MM.1S (cell line): ENCODE data around the gene DRICH1.
A peak's percentile ranks its signal among the peaks of the same experiment; 100 is the strongest.
"Not testable (repeated sequence)": the region's sequence is repeated elsewhere in the genome, so short reads cannot be mapped to it uniquely, and the experiment has no call there.

Experiments used
- DNase-seq: peaks from one replicate; pipeline ENCODE4 v3.0.0-alpha.2; 2015
- H2AFZ ChIP-seq: fragments of 300-600 bp; sonication (generic); 2 replicates; pipeline ENCODE4 v1.6.0; 2016; ENCODE audit warnings: antibody characterized with exemption, low read length
- H3F3A ChIP-seq: fragments of 300-600 bp; sonication (generic); 2 replicates; pipeline ENCODE4 v1.6.1; 2016; ENCODE audit warnings: mild to moderate bottlenecking, antibody characterized with exemption, low read length, moderate library complexity, mixed read lengths; ENCODE audit not compliant: insufficient read depth
- H3K27ac ChIP-seq: fragments of 300-600 bp; sonication (generic); 2 replicates; pipeline ENCODE4 v1.5.1; 2016; ENCODE audit warnings: mild to moderate bottlenecking, low read length
- H3K27me3 ChIP-seq: fragments of 300-600 bp; sonication (generic); replicated peaks from 2 replicates; pipeline ENCODE4 v1.6.0; 2016; ENCODE audit warnings: low read length; ENCODE audit not compliant: insufficient read depth
- H3K36me3 ChIP-seq: fragments of 300-600 bp; sonication (generic); replicated peaks from 2 replicates; pipeline ENCODE4 v1.6.1; 2016; ENCODE audit warnings: mild to moderate bottlenecking, low read length, mixed read lengths; ENCODE audit not compliant: insufficient read depth
- H3K4me1 ChIP-seq: fragments of 300-600 bp; sonication (generic); 2 replicates; pipeline ENCODE4 v1.6.1; 2016; ENCODE audit warnings: low read length, mixed read lengths
- H3K4me2 ChIP-seq: fragments of 300-600 bp; sonication (generic); 2 replicates; pipeline ENCODE4 v1.6.0; 2016; ENCODE audit warnings: low read depth, low read length
- H3K4me3 ChIP-seq: fragments of 300-600 bp; sonication (generic); 2 replicates; pipeline ENCODE4 v1.5.1; 2016; ENCODE audit warnings: low read length, mixed read lengths
- H3K79me2 ChIP-seq: fragments of 300-600 bp; sonication (generic); 2 replicates; pipeline ENCODE4 v1.6.1; 2016; ENCODE audit warnings: mixed run types, low read length, mixed read lengths
- H3K9ac ChIP-seq: fragments of 300-600 bp; sonication (generic); 2 replicates; pipeline ENCODE4 v1.6.1; 2016; ENCODE audit warnings: low read length, mixed read lengths
- H3K9me2 ChIP-seq: fragments of 300-600 bp; sonication (generic); replicated peaks from 2 replicates; pipeline ENCODE4 v1.6.1; 2016; ENCODE audit warnings: mild to moderate bottlenecking, low read length, mixed read lengths; ENCODE audit not compliant: insufficient read depth
- H3K9me3 ChIP-seq: fragments of 300-600 bp; sonication (generic); replicated peaks from 2 replicates; pipeline ENCODE4 v1.6.1; 2016; ENCODE audit warnings: mild to moderate bottlenecking, low read length, mixed read lengths; ENCODE audit not compliant: insufficient read depth
- H4K20me1 ChIP-seq: fragments of 300-600 bp; sonication (generic); 2 replicates; pipeline ENCODE4 v1.6.1; 2016; ENCODE audit warnings: mild to moderate bottlenecking, low read length, moderate library complexity, mixed read lengths; ENCODE audit not compliant: insufficient read depth
- CTCF ChIP-seq: fragments of 300-600 bp; sonication (generic); IDR thresholded peaks from 2 replicates; pipeline ENCODE4 v1.5.1; 2016; ENCODE audit warnings: antibody characterized with exemption, low read length, mixed read lengths
- EZH2 ChIP-seq: fragments of 300-600 bp; sonication (generic); optimal IDR thresholded peaks from 2 replicates; pipeline ENCODE3; 2017; ENCODE audit warnings: low read depth, mild to moderate bottlenecking, antibody characterized with exemption, low read length, mixed read lengths
- EZH2phosphoT487 ChIP-seq: fragments of 300-600 bp; sonication (generic); IDR thresholded peaks from 2 replicates; pipeline ENCODE4 v1.6.1; 2018; ENCODE audit warnings: antibody characterized with exemption, low read length

Gene DRICH1

GRCh38 chr22:23626286-23626975 is 5.7 kb downstream of the DRICH1 start:
- H3K4me1 ChIP-seq = peaks cover 6% of the 10 kb centered on the region; the same call in 1 of the 2 replicates
- no peak for TF ChIP-seq CTCF
- no peak for TF ChIP-seq EZH2
- no peak for TF ChIP-seq EZH2phosphoT487
- H3K4me2 ChIP-seq = no peak overlapping the region
- no peaks in the 10 kb centered on the region for H3K27me3 ChIP-seq
- H3K9ac ChIP-seq = no peak overlapping the region
- DNase-seq = no peak
- no peaks in the 10 kb centered on the region for H3K9me3 ChIP-seq
- no peaks in the 10 kb centered on the region for H3K36me3 ChIP-seq
- no peaks in the 10 kb centered on the region for H3K9me2 ChIP-seq
- no peak overlapping the region for H3K27ac ChIP-seq
- no peaks in the 10 kb centered on the region for H3K79me2 ChIP-seq
- H3K4me3 ChIP-seq = no peak overlapping the region
- no peaks in the 10 kb centered on the region for H4K20me1 ChIP-seq
- H2AFZ ChIP-seq = no peak overlapping the region
- peaks cover 6% of the 10 kb centered on the region; the same call in 1 of the 2 replicates for H3F3A ChIP-seq

- Histone ChIP-seq H3K27ac (no peak overlapping the region), H3F3A (peaks cover 6% of the 10 kb centered on the region; the same call in 1 of the 2 replicates), H3K9ac (no peak overlapping the region), H3K4me2 (no peak overlapping the region), H3K79me2 (no peaks in the 10 kb centered on the region), H3K4me3 (no peak overlapping the region), H3K4me1 (peaks cover 14% of the 10 kb centered on the region), H2AFZ (no peak overlapping the region), H4K20me1 (no peaks in the 10 kb centered on the region), H3K36me3 (no peaks in the 10 kb centered on the region), H3K9me2 (no peaks in the 10 kb centered on the region), H3K9me3 (no peaks in the 10 kb centered on the region), H3K27me3 (no peaks in the 10 kb centered on the region)
- no peak for DNase-seq
- TF ChIP-seq CTCF (no peak), EZH2phosphoT487 (no peak), EZH2 (no peak)
Measured at GRCh38 chr22:23622634-23623033, 9.5 kb downstream of the DRICH1 start.

GRCh38 chr22:23621916-23622315 is 10.2 kb downstream of the DRICH1 start:
- DNase-seq, H3K4me3 ChIP-seq, H3K9me2 ChIP-seq, H3K36me3 ChIP-seq, H4K20me1 ChIP-seq, H3K9ac ChIP-seq, H2AFZ ChIP-seq, H3K79me2 ChIP-seq, H3K9me3 ChIP-seq, H3F3A ChIP-seq, H3K27me3 ChIP-seq: not testable (repeated sequence)
- Histone ChIP-seq H3K4me1 (peaks cover 14% of the 10 kb centered on the region), H3K27ac (peak overlapping the region; percentile 40; the same call in 1 of the 2 replicates), H3K4me2 (peak overlapping the region; percentile 33; the same call in 1 of the 2 replicates)
